HepG2 (cell line): Measurements from ENCODE around the gene NSD1. TPM values are rescaled to one million over a fixed set of nuclear protein-coding genes. Genes with fewer than 3 reads are reported as not detected.

Source experiments
- ARNT2 ChIP-seq: sonication (generic); formaldehyde crosslinking; IDR thresholded peaks from 2 replicates; pipeline ENCODE4 v1.8.0; 2022; ENCODE audit warnings: mild to moderate bottlenecking, low read depth, missing genetic modification reagents, moderate library complexity
- ATAD3A ChIP-seq: sonication (generic); formaldehyde crosslinking; IDR thresholded peaks from 2 replicates; pipeline ENCODE4 v1.4.0; 2020; ENCODE audit warnings: missing genetic modification reagents
- DNMT3B ChIP-seq: conservative IDR thresholded peaks from 2 replicates; pipeline ENCODE4 v1.6.1; 2016; ENCODE audit warnings: missing biosample characterization, control low read depth
- GFI1 ChIP-seq: sonication (generic); formaldehyde crosslinking; IDR thresholded peaks from 2 replicates; pipeline ENCODE4 v1.5.0; 2020; ENCODE audit warnings: missing genetic modification reagents, mild to moderate bottlenecking, borderline replicate concordance
- ISX ChIP-seq: sonication (generic); formaldehyde crosslinking; conservative IDR thresholded peaks from 2 replicates; pipeline ENCODE4 v1.5.0; 2020; ENCODE audit warnings: missing genetic modification reagents
- MXD4 ChIP-seq: IDR thresholded peaks from 2 replicates; pipeline ENCODE4 v1.6.1; 2016; ENCODE audit warnings: mild to moderate bottlenecking, missing biosample characterization, missing genetic modification reagents
- NFIC ChIP-seq: IDR thresholded peaks from 2 replicates; pipeline ENCODE4 v1.6.1; 2012; ENCODE audit warnings: mild to moderate bottlenecking, low read length, inconsistent platforms
- RBFOX2 ChIP-seq: fragments of 200-400 bp; formaldehyde crosslinking; IDR thresholded peaks from 2 replicates; pipeline ENCODE4 v1.6.1; 2017; ENCODE audit warnings: low read depth, mild to moderate bottlenecking, low read length
- RFX3 ChIP-seq: IDR thresholded peaks from 2 replicates; pipeline ENCODE4 v1.6.1; 2016; ENCODE audit warnings: missing biosample characterization, missing genetic modification reagents
- RFXANK ChIP-seq: IDR thresholded peaks from 2 replicates; pipeline ENCODE4 v1.6.1; 2016
- SMAD3 ChIP-seq: sonication (generic); formaldehyde crosslinking; IDR thresholded peaks from 2 replicates; pipeline ENCODE4 v1.4.0; 2020; ENCODE audit warnings: missing genetic modification reagents
- SMAD9 ChIP-seq: sonication (generic); formaldehyde crosslinking; IDR thresholded peaks from 2 replicates; pipeline ENCODE4 v1.5.1; 2020; ENCODE audit warnings: mild to moderate bottlenecking, missing genetic modification reagents
- U2AF2 ChIP-seq: fragments of 200-400 bp; formaldehyde crosslinking; IDR thresholded peaks from 2 replicates; pipeline ENCODE4 v1.6.1; 2017; ENCODE audit warnings: low read depth, mild to moderate bottlenecking, low read length
- ZKSCAN5 ChIP-seq: sonication (generic); formaldehyde crosslinking; IDR thresholded peaks from 2 replicates; pipeline ENCODE4 v1.5.1; 2020; ENCODE audit warnings: mild to moderate bottlenecking, missing genetic modification reagents
- ZKSCAN8 ChIP-seq: IDR thresholded peaks from 2 replicates; pipeline ENCODE4 v1.6.1; 2016; ENCODE audit warnings: borderline replicate concordance, missing genetic modification reagents, missing compliant biosample characterization
- ZNF232 ChIP-seq: sonication (generic); formaldehyde crosslinking; IDR thresholded peaks from 2 replicates; pipeline ENCODE4 v1.4.0; 2020; ENCODE audit warnings: missing genetic modification reagents, borderline replicate concordance
- ZNF256 ChIP-seq: sonication (generic); formaldehyde crosslinking; conservative IDR thresholded peaks from 2 replicates; pipeline ENCODE4 v1.4.0; 2020; ENCODE audit warnings: missing genetic modification reagents
- ZNF670 ChIP-seq: sonication (generic); formaldehyde crosslinking; IDR thresholded peaks from 2 replicates; pipeline ENCODE4 v1.8.0; 2022; ENCODE audit warnings: mild to moderate bottlenecking, missing genetic modification reagents, borderline replicate concordance
- ZSCAN20 ChIP-seq: sonication (generic); formaldehyde crosslinking; IDR thresholded peaks from 2 replicates; pipeline ENCODE4 v1.4.0; 2020; ENCODE audit warnings: missing genetic modification reagents, mild to moderate bottlenecking, borderline replicate concordance
- polyA plus RNA-seq, 8 experiments: library from polyadenylated mRNA; depleted of rRNA in 3 of 8; stranded (reverse) in 7 of 8; unstranded in 1 of 8; fragments of >200 nt; fragmentation: Illumina TruSeq in 4 of 8; extraction: Trizol in 4 of 8; gene quantifications; 2 replicates each; pipeline versions ENCODE4 v1.2.1 to v1.2.3, GENCODE V29; 2011 to 2016; ENCODE audit warnings: low read depth in 4 of 8, missing spikeins in 1 of 8, mixed read lengths in 1 of 8; ENCODE audit not compliant: insufficient read depth in 1 of 8
- total RNA-seq, 5 experiments: library from RNA; depleted of rRNA; stranded (reverse); fragments of >200 nt; fragmentation: Illumina TruSeq; extraction: Trizol; gene quantifications; 2 replicates each; pipeline ENCODE4 v1.2.3, GENCODE V29; 2016; ENCODE audit warnings: low read depth in 1 of 5
- TF ChIP-seq, protein P1 (sequence below): sonication (generic); formaldehyde crosslinking; IDR thresholded peaks from 2 replicates; pipeline ENCODE4 v1.5.1; 2020; ENCODE audit warnings: missing genetic modification reagents, mild to moderate bottlenecking, borderline replicate concordance
- TF ChIP-seq, protein P2 (sequence below): sonication (generic); formaldehyde crosslinking; IDR thresholded peaks from 2 replicates; pipeline ENCODE4 v1.5.0; 2020; ENCODE audit warnings: missing genetic modification reagents, mild to moderate bottlenecking, borderline replicate concordance
- TF ChIP-seq, protein P3 (sequence below): sonication (generic); formaldehyde crosslinking; IDR thresholded peaks from 2 replicates; pipeline ENCODE4 v1.4.0; 2020; ENCODE audit warnings: missing genetic modification reagents
- TF ChIP-seq, protein P4 (sequence below): conservative IDR thresholded peaks from 2 replicates; pipeline ENCODE4 v1.6.1; 2018; ENCODE audit warnings: missing genetic modification reagents
- TF ChIP-seq, protein P5 (sequence below): fragments of 450-650 bp; IDR thresholded peaks from 2 replicates; pipeline ENCODE4 v1.6.1; 2017; ENCODE audit warnings: mild to moderate bottlenecking

Gene NSD1
- total and polyA plus RNA-seq, 2 of the 13 experiments (the other 11 are each of a cell fraction or from before 2014, with no cell fraction given), result 0.01 to 0.09 TPM

DNA sequence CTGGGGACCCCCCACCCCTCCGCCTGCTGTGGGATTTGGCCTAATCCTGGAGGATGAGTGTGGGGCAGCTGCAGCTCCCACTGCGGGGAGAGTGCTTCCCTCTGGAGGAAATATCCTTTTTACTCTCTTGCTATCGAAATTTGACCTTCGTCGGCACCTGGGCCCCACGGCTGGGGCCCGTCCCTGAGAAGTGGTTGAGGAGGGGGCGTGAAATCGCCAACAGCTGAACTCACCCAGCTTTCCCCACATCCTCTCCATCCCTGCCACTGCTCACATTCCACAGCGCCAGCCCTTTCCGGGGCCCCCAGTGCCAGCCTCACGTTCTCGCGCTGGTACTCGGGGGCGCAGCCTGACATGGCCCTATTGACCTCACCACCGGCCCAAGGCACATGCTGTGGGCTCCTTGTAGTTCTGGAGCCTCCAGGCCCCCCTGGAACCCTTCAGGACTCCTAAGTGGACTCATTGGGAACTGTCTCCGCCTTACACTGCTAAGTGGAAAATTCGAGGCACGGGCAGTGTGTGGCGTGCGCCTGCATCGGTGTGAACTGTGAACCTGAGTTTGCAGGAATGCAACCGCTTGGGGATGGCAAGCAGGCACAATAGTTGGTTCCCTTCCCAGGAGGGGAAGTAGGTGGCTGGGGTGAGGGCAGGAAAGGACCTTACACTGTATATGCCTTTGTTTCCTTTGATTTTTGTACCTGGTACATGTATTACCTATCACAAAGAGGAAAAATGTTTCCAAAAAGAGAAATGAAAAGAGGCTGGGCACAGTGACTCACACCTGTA is 27.7 kb upstream of the NSD1 start (continued):
- TF ChIP-seq, protein P1, sequence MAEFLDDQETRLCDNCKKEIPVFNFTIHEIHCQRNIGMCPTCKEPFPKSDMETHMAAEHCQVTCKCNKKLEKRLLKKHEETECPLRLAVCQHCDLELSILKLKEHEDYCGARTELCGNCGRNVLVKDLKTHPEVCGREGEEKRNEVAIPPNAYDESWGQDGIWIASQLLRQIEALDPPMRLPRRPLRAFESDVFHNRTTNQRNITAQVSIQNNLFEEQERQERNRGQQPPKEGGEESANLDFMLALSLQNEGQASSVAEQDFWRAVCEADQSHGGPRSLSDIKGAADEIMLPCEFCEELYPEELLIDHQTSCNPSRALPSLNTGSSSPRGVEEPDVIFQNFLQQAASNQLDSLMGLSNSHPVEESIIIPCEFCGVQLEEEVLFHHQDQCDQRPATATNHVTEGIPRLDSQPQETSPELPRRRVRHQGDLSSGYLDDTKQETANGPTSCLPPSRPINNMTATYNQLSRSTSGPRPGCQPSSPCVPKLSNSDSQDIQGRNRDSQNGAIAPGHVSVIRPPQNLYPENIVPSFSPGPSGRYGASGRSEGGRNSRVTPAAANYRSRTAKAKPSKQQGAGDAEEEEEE (CRISPR knock-in tag), result no peak
- TF ChIP-seq MXD4 (CRISPR knock-in tag), result no peak
- TF ChIP-seq, protein P2, sequence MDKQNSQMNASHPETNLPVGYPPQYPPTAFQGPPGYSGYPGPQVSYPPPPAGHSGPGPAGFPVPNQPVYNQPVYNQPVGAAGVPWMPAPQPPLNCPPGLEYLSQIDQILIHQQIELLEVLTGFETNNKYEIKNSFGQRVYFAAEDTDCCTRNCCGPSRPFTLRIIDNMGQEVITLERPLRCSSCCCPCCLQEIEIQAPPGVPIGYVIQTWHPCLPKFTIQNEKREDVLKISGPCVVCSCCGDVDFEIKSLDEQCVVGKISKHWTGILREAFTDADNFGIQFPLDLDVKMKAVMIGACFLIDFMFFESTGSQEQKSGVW (CRISPR knock-in tag), result no peak
- TF ChIP-seq U2AF2, result no peak
- TF ChIP-seq ISX (CRISPR knock-in tag), result no peak
- TF ChIP-seq ZKSCAN8 (CRISPR knock-in tag), result 0 out of 2 replicates have a peak, but pooled peaks have one; percentile 43
- TF ChIP-seq ZNF232 (CRISPR knock-in tag), result peak; percentile 24; the same call in 1 of the 2 replicates
- TF ChIP-seq SMAD9 (CRISPR knock-in tag), result no peak
- TF ChIP-seq, protein P3, sequence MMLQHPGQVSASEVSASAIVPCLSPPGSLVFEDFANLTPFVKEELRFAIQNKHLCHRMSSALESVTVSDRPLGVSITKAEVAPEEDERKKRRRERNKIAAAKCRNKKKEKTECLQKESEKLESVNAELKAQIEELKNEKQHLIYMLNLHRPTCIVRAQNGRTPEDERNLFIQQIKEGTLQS, result no peak
- no peak for TF ChIP-seq ATAD3A (CRISPR knock-in tag)
- TF ChIP-seq ZSCAN20 (CRISPR knock-in tag), result no peak
- TF ChIP-seq SMAD3, result no peak
- no peak for TF ChIP-seq RFXANK (CRISPR knock-in tag)
- TF ChIP-seq RBFOX2, result peak; percentile 58; the same call in 1 of the 2 replicates
- no peak for TF ChIP-seq RFX3 (CRISPR knock-in tag)
- no peak for TF ChIP-seq DNMT3B (CRISPR knock-in tag)
- TF ChIP-seq NFIC, result no peak
- TF ChIP-seq, protein P4, sequence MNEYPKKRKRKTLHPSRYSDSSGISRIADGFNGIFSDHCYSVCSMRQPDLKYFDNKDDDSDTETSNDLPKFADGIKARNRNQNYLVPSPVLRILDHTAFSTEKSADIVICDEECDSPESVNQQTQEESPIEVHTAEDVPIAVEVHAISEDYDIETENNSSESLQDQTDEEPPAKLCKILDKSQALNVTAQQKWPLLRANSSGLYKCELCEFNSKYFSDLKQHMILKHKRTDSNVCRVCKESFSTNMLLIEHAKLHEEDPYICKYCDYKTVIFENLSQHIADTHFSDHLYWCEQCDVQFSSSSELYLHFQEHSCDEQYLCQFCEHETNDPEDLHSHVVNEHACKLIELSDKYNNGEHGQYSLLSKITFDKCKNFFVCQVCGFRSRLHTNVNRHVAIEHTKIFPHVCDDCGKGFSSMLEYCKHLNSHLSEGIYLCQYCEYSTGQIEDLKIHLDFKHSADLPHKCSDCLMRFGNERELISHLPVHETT (CRISPR knock-in tag), result no peak
- no peak for TF ChIP-seq ZKSCAN5 (CRISPR knock-in tag)
- 0 out of 2 replicates have a peak, but pooled peaks have one; percentile 34 for TF ChIP-seq GFI1 (CRISPR knock-in tag)
- TF ChIP-seq ZNF256 (CRISPR knock-in tag), result no peak
- TF ChIP-seq, protein P5, sequence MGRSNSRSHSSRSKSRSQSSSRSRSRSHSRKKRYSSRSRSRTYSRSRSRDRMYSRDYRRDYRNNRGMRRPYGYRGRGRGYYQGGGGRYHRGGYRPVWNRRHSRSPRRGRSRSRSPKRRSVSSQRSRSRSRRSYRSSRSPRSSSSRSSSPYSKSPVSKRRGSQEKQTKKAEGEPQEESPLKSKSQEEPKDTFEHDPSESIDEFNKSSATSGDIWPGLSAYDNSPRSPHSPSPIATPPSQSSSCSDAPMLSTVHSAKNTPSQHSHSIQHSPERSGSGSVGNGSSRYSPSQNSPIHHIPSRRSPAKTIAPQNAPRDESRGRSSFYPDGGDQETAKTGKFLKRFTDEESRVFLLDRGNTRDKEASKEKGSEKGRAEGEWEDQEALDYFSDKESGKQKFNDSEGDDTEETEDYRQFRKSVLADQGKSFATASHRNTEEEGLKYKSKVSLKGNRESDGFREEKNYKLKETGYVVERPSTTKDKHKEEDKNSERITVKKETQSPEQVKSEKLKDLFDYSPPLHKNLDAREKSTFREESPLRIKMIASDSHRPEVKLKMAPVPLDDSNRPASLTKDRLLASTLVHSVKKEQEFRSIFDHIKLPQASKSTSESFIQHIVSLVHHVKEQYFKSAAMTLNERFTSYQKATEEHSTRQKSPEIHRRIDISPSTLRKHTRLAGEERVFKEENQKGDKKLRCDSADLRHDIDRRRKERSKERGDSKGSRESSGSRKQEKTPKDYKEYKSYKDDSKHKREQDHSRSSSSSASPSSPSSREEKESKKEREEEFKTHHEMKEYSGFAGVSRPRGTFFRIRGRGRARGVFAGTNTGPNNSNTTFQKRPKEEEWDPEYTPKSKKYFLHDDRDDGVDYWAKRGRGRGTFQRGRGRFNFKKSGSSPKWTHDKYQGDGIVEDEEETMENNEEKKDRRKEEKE, result no peak
- 0 out of 2 replicates have a peak, but pooled peaks have one; percentile 34 for TF ChIP-seq ARNT2 (CRISPR knock-in tag)
- no peak for TF ChIP-seq ZNF670 (CRISPR knock-in tag)
